ENCODE measurements around the gene PSMD5.

The PSMD5 gene

GRCh38 chr9:120801441-120801840 lies 41.3 kb downstream of the PSMD5 start:
- no peak overlapping the region for H3K4me2 ChIP-seq (ENCODE audit: low read length)
- no peaks in the 10 kb centered on the region for H3K9me2 ChIP-seq (replicated peaks; ENCODE audit: control insufficient read depth, low read length)
- H3K27ac ChIP-seq (ENCODE audit: low read depth, low read length), result no peak overlapping the region
- no peak for TF ChIP-seq EZH2phosphoT487 (IDR thresholded peaks at IDR 0.05; ENCODE audit: borderline replicate concordance, low read length)
- peaks cover 5% of the 10 kb centered on the region; the same call in 1 of the 2 replicates for H3K9me3 ChIP-seq (ENCODE audit: control insufficient read depth, insufficient read depth, low read length)
- H3F3A ChIP-seq (ENCODE audit: control insufficient read depth, insufficient read depth), result no peaks in the 10 kb centered on the region; the same call in 1 of the 2 replicates
- no peaks in the 10 kb centered on the region for H3K4me1 ChIP-seq (ENCODE audit: control insufficient read depth, low read length)
- H4K20me1 ChIP-seq (ENCODE audit: control insufficient read depth, insufficient read depth, low read depth, low read length), result no peaks in the 10 kb centered on the region
- no peaks in the 10 kb centered on the region for H3K79me2 ChIP-seq (ENCODE audit: control insufficient read depth, low read length)
- H3K4me3 ChIP-seq (ENCODE audit: low read length), result no peak overlapping the region
- no peaks in the 10 kb centered on the region for H3K27me3 ChIP-seq (ENCODE audit: control insufficient read depth, low read length)
- no peaks in the 10 kb centered on the region for H3K36me3 ChIP-seq (ENCODE audit: control insufficient read depth, low read length)

DNA sequence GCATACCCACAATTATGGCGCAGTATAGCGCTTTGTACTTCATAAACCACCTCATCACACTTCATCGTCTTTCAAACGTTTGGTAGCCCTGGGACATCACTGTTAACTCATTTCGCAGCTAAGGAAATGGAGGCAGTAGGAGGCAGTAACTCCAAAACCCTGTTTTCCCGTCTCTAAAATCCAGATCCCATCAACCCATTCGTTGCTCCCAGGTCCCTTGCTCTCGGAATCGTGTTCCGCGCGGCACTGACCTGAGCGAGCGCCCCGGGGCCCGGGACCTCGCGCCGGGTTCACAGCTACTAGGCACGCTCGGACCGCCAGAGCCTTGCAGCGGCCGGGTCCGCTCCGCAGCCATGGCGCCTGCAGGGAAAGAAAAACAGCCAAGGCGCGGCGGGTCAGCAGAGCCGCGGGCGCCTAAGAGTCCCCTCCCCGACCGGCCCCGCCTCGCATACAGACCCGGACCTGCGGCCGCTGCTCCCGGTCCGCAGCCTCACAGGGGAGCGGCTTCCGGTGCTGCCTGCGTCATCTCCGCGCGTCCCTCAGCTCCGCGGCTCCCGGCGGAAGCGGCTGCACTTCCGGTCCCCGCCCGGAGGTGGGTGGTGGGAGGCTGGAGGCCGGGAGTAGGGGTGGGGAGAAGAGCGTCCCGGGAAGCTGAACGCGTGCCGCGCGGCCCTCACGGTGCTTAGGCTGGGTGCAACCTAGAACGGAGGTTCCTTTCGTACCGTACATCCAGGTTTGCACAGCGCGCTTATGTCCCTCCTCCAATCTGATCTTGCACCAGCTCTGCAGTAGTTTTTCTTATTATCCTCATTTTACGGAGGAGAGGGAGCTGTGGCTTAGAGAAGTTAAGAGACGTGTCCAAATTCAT lies 49.6 kb downstream of the PSMD5 start, which contains the start of gene FBXW2:
TSS of gene FBXW2 (minus strand) at position 519 of the 868 bp plus-strand sequence. CDS start 5,158 bp downstream, outside the sequence.
- H3K4me1 ChIP-seq (ENCODE audit: control insufficient read depth, low read length), result peaks cover 38% of the 10 kb centered on the region
- TF ChIP-seq EZH2phosphoT487 (IDR thresholded peaks at IDR 0.05; ENCODE audit: borderline replicate concordance, low read length), result no peak
- no peak for TF ChIP-seq CTCF (IDR thresholded peaks at IDR 0.05; ENCODE audit: low read depth, low read length, poor library complexity, severe bottlenecking)
- peak within 1 kb of the TSS; percentile 71 for H3K27ac ChIP-seq (ENCODE audit: low read depth, low read length)
- H3K36me3 ChIP-seq (ENCODE audit: control insufficient read depth, low read length), result peaks cover 45% of the 10 kb centered on the region
- H3K9me3 ChIP-seq (ENCODE audit: control insufficient read depth, insufficient read depth, low read length), result no peaks in the 10 kb centered on the region
- H3K9me2 ChIP-seq (replicated peaks; ENCODE audit: control insufficient read depth, low read length), result no peaks in the 10 kb centered on the region
- H3K27me3 ChIP-seq (ENCODE audit: control insufficient read depth, low read length), result no peaks in the 10 kb centered on the region
- H3K79me2 ChIP-seq (ENCODE audit: control insufficient read depth, low read length), result peaks cover 67% of the 10 kb centered on the region
- no peaks in the 10 kb centered on the region for H4K20me1 ChIP-seq (ENCODE audit: control insufficient read depth, insufficient read depth, low read depth, low read length)
- H3F3A ChIP-seq (ENCODE audit: control insufficient read depth, insufficient read depth), result 0 out of 2 replicates have a peak, but pooled peaks cover 3% of the 10 kb centered on the region
- peak within 1 kb of the TSS; percentile 99 for H3K4me3 ChIP-seq (ENCODE audit: low read length)
- H3K4me2 ChIP-seq (ENCODE audit: low read length), result peak within 1 kb of the TSS; percentile 83

DNA sequence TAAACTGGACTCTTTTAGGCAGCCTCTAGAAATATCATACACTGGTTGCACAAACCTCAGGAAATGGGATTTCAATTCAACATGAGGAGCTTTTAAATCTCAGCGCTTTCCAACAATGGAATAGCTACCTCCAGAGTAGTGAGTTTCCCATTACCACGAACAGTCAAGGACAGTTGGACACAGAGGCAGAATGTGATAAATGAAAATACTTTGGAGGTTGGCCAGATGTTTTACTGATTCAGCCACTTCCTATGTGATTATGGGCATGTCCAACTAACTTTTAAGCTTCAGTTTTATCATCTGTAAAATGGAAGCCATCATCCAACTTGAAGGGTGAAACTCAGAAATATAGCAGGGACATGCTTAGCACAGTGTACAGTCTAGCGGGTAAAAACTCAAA lies 51.6 kb downstream of the PSMD5 start:
- H3K4me1 ChIP-seq (ENCODE audit: control insufficient read depth, low read length), result peaks cover 44% of the 10 kb centered on the region
- no peaks in the 10 kb centered on the region for H3K9me3 ChIP-seq (ENCODE audit: control insufficient read depth, insufficient read depth, low read length)
- H3K9me2 ChIP-seq (replicated peaks; ENCODE audit: control insufficient read depth, low read length), result no peaks in the 10 kb centered on the region
- H3K27ac ChIP-seq (ENCODE audit: low read depth, low read length), result no peak overlapping the region
- peaks cover 61% of the 10 kb centered on the region for H3K36me3 ChIP-seq (ENCODE audit: control insufficient read depth, low read length)
- H3K27me3 ChIP-seq (ENCODE audit: control insufficient read depth, low read length), result no peaks in the 10 kb centered on the region
- peak overlapping the region; percentile 83 for H3K4me2 ChIP-seq (ENCODE audit: low read length)
- no peak for TF ChIP-seq CTCF (IDR thresholded peaks at IDR 0.05; ENCODE audit: low read depth, low read length, poor library complexity, severe bottlenecking)
- TF ChIP-seq EZH2phosphoT487 (IDR thresholded peaks at IDR 0.05; ENCODE audit: borderline replicate concordance, low read length), result no peak
- H3K79me2 ChIP-seq (ENCODE audit: control insufficient read depth, low read length), result peaks cover 85% of the 10 kb centered on the region
- peak overlapping the region; percentile 99; the same call in 1 of the 2 replicates for H3K4me3 ChIP-seq (ENCODE audit: low read length)
- 0 out of 2 replicates have a peak, but pooled peaks cover 3% of the 10 kb centered on the region for H3F3A ChIP-seq (ENCODE audit: control insufficient read depth, insufficient read depth)
- no peaks in the 10 kb centered on the region for H4K20me1 ChIP-seq (ENCODE audit: control insufficient read depth, insufficient read depth, low read depth, low read length)

- Histone ChIP-seq H3K9me3 (ENCODE audit: control insufficient read depth, insufficient read depth, low read length) (no peaks in the 10 kb centered on the region), H3K9me2 (replicated peaks; ENCODE audit: control insufficient read depth, low read length) (no peaks in the 10 kb centered on the region), H3K36me3 (ENCODE audit: control insufficient read depth, low read length) (peaks cover 75% of the 10 kb centered on the region), H3K27me3 (ENCODE audit: control insufficient read depth, low read length) (no peaks in the 10 kb centered on the region), H3F3A (ENCODE audit: control insufficient read depth, insufficient read depth) (no peaks in the 10 kb centered on the region), H3K27ac (ENCODE audit: low read depth, low read length) (no peak overlapping the region), H3K4me2 (ENCODE audit: low read length) (no peak overlapping the region), H3K79me2 (ENCODE audit: control insufficient read depth, low read length) (peaks cover 97% of the 10 kb centered on the region), H3K4me1 (ENCODE audit: control insufficient read depth, low read length) (peaks cover 32% of the 10 kb centered on the region), H3K4me3 (ENCODE audit: low read length) (no peak overlapping the region), H4K20me1 (ENCODE audit: control insufficient read depth, insufficient read depth, low read depth, low read length) (no peaks in the 10 kb centered on the region)
- no peak for TF ChIP-seq CTCF (IDR thresholded peaks at IDR 0.05; ENCODE audit: low read depth, low read length, poor library complexity, severe bottlenecking)
- no peak for TF ChIP-seq EZH2phosphoT487 (IDR thresholded peaks at IDR 0.05; ENCODE audit: borderline replicate concordance, low read length)
Measured at GRCh38 chr9:120787933-120788332, 54.8 kb downstream of the PSMD5 start.
